Measurements from ENCODE around the gene HCRTR2. TPM values are rescaled to one million over a fixed set of nuclear protein-coding genes. Genes with fewer than 3 reads are reported as not detected.
"Not testable (repeated sequence)": the region's sequence is repeated elsewhere in the genome, so short reads cannot be mapped to it uniquely, and the experiment has no call there.

HCRTR2 gene
- polyA plus RNA-seq, 4 donors, result 0.09 TPM; not detected in 3

- not testable (repeated sequence) for DNase-seq; H3K4me1 ChIP-seq (ENCODE audit: control insufficient read depth in 3 of 3, insufficient read depth in 2 of 3, low read depth in 1 of 3, low read length in 2 of 3); FAIRE-seq; H3K36me3 ChIP-seq (ENCODE audit: control insufficient read depth in 3 of 3, insufficient read depth in 2 of 3, low read depth in 1 of 3, low read length in 3 of 3); H3K27me3 ChIP-seq (ENCODE audit: control insufficient read depth in 3 of 3, insufficient read depth in 3 of 3, low read length in 3 of 3); H3K9me3 ChIP-seq (ENCODE audit: control insufficient read depth in 2 of 2, insufficient read depth in 1 of 2, low read depth in 1 of 2, low read length in 1 of 2); H3K4me3 ChIP-seq (ENCODE audit: low read depth in 1 of 3, low read length in 3 of 3); H3K27ac ChIP-seq (ENCODE audit: low read depth in 1 of 3, low read length in 2 of 3)
- 89 to 92% (median 89%) methylated on average over 9 of the region's 9 CpGs for WGBS, 3 donors
Observed at GRCh38 chr6:55158784-55159183, 15.5 kb upstream of the HCRTR2 start.

DNA sequence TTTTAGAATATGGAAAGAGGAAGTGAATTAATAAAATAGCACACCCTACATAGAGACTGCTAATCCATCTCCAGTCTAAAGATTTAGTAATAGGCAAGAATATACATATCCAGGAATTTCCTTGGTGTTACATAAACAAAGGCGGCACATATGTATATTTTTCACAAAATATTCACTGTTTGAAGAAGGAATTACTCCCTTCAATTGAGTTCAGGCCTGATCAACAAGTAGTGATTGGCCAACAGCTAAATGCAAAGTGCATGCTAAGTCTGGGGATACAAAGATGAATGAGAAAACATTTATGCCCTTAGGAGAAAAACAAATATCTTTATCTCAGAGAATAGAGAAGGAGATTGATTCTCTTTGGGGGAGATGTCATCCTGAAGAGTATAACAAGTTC lies 6.5 kb upstream of the HCRTR2 start:
- Histone ChIP-seq H3K4me3 (ENCODE audit: low read depth in 1 of 3, low read length in 3 of 3) (no peak overlapping the region), H3K27me3 (ENCODE audit: control insufficient read depth in 3 of 3, insufficient read depth in 3 of 3, low read length in 3 of 3) (peaks cover 0 to under 1% (median 0%) of the 10 kb centered on the region in 3 donors), H3K9me3 (ENCODE audit: control insufficient read depth in 2 of 2, insufficient read depth in 1 of 2, low read depth in 1 of 2, low read length in 1 of 2) (no peaks in the 10 kb centered on the region), H3K27ac (ENCODE audit: low read depth in 1 of 3, low read length in 2 of 3) (no peak overlapping the region), H3K4me1 (ENCODE audit: control insufficient read depth in 3 of 3, insufficient read depth in 2 of 3, low read depth in 1 of 3, low read length in 2 of 3) (no peaks in the 10 kb centered on the region), H3K36me3 (ENCODE audit: control insufficient read depth in 3 of 3, insufficient read depth in 2 of 3, low read depth in 1 of 3, low read length in 3 of 3) (no peaks in the 10 kb centered on the region)
- 57 to 88% (median 70%) methylated on average over 1 of the region's 1 CpG for WGBS, 3 donors
- DNase-seq, result no peak
- FAIRE-seq, result no peak

DNA sequence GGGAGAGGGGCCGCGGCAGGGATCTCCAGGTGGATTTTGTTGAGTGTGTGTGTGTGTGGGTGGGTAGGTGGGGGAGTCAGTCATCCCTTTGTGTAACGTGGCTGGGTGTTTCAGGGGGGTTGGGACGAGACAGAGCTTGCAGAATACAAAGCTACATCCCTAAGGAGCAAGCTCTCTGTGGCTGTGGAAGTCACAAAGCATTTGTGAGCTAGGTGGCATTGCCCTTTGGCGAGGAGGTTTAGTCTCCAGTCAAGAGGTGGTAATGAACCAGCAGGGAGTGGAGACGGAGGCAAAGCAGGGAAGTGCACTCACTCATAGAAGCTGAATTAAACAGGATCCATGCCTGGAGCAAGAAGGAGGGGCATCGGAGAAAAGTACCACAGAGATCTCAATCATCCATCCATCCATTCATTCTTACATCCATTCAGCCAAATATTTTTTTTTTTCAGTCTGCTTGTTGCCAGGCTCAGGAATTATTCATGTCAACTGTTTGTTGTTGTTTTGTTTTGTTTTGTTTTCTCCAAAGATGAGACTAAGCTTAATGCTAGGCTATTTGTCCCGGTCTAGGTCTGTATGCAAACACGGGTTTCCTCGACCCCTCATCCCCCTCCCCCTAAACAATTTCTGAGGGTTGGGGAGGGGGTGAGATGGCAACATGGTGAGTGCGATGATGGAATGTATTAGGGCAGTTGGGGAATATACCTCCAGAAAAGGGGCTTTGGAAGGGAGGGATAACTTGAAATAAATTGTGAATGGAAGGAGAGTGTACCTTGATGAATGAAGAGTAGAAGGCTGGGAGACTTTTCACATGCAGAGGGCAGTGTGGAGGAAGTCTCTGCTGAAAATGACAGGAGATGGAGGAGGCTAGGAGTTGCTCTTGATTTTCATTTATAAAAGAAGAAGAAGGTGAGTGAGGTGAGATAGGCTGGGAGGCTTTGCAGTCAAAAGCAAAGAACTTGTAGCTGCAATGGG lies 1.0 kb downstream of the HCRTR2 start:
- no peak overlapping the region for H3K27ac ChIP-seq (ENCODE audit: low read depth in 1 of 3, low read length in 2 of 3)
- no peak overlapping the region for H3K4me3 ChIP-seq (ENCODE audit: low read depth in 1 of 3, low read length in 3 of 3)
- FAIRE-seq, result no peak
- no peaks in the 10 kb centered on the region for H3K36me3 ChIP-seq (ENCODE audit: control insufficient read depth in 3 of 3, insufficient read depth in 2 of 3, low read depth in 1 of 3, low read length in 3 of 3)
- DNase-seq, result no peak
- no peaks in the 10 kb centered on the region for H3K4me1 ChIP-seq (ENCODE audit: control insufficient read depth in 3 of 3, insufficient read depth in 2 of 3, low read depth in 1 of 3, low read length in 2 of 3)
- 15 to 21% (median 19%) methylated on average over 11 of the region's 11 CpGs for WGBS, 3 donors
- H3K27me3 ChIP-seq (ENCODE audit: control insufficient read depth in 3 of 3, insufficient read depth in 3 of 3, low read length in 3 of 3), result peaks cover 0 to 27% (median 2%) of the 10 kb centered on the region in 3 donors
- no peaks in the 10 kb centered on the region for H3K9me3 ChIP-seq (ENCODE audit: control insufficient read depth in 2 of 2, insufficient read depth in 1 of 2, low read depth in 1 of 2, low read length in 1 of 2)

GRCh38 chr6:55176958-55177357 lies 2.6 kb downstream of the HCRTR2 start:
- DNase-seq (peak in 1 of 2 donors; percentile 6), FAIRE-seq (no peak)
- no peaks in the 10 kb centered on the region for H3K36me3 ChIP-seq (ENCODE audit: control insufficient read depth in 3 of 3, insufficient read depth in 2 of 3, low read depth in 1 of 3, low read length in 3 of 3)
- no peak overlapping the region for H3K4me3 ChIP-seq (ENCODE audit: low read depth in 1 of 3, low read length in 3 of 3)
- H3K27ac ChIP-seq (ENCODE audit: low read depth in 1 of 3, low read length in 2 of 3), result no peak overlapping the region
- H3K9me3 ChIP-seq (ENCODE audit: control insufficient read depth in 2 of 2, insufficient read depth in 1 of 2, low read depth in 1 of 2, low read length in 1 of 2), result no peaks in the 10 kb centered on the region
- H3K4me1 ChIP-seq (ENCODE audit: control insufficient read depth in 3 of 3, insufficient read depth in 2 of 3, low read depth in 1 of 3, low read length in 2 of 3), result no peaks in the 10 kb centered on the region
- H3K27me3 ChIP-seq (ENCODE audit: control insufficient read depth in 3 of 3, insufficient read depth in 3 of 3, low read length in 3 of 3), result peaks cover 0 to 27% (median 2%) of the 10 kb centered on the region in 3 donors

GRCh38 chr6:55180258-55180657 lies 5.9 kb downstream of the HCRTR2 start:
- H3K4me1 ChIP-seq (ENCODE audit: control insufficient read depth in 3 of 3, insufficient read depth in 2 of 3, low read depth in 1 of 3, low read length in 2 of 3), result no peaks in the 10 kb centered on the region
- no peak for FAIRE-seq
- H3K27ac ChIP-seq (ENCODE audit: low read depth in 1 of 3, low read length in 2 of 3), result no peak overlapping the region
- WGBS, 3 donors, result 67 to 79% (median 77%) methylated on average over 1 of the region's 1 CpG
- H3K36me3 ChIP-seq (ENCODE audit: control insufficient read depth in 3 of 3, insufficient read depth in 2 of 3, low read depth in 1 of 3, low read length in 3 of 3), result no peaks in the 10 kb centered on the region
- no peak overlapping the region for H3K4me3 ChIP-seq (ENCODE audit: low read depth in 1 of 3, low read length in 3 of 3)
- H3K27me3 ChIP-seq (ENCODE audit: control insufficient read depth in 3 of 3, insufficient read depth in 3 of 3, low read length in 3 of 3), result peaks cover 0 to 7% (median 2%) of the 10 kb centered on the region in 3 donors
- no peak for DNase-seq
- no peaks in the 10 kb centered on the region for H3K9me3 ChIP-seq (ENCODE audit: control insufficient read depth in 2 of 2, insufficient read depth in 1 of 2, low read depth in 1 of 2, low read length in 1 of 2)

- Histone ChIP-seq H3K4me1 (ENCODE audit: control insufficient read depth in 3 of 3, insufficient read depth in 2 of 3, low read depth in 1 of 3, low read length in 2 of 3) (no peaks in the 10 kb centered on the region), H3K27ac (ENCODE audit: low read depth in 1 of 3, low read length in 2 of 3) (no peak overlapping the region), H3K4me3 (ENCODE audit: low read depth in 1 of 3, low read length in 3 of 3) (no peak overlapping the region), H3K27me3 (ENCODE audit: control insufficient read depth in 3 of 3, insufficient read depth in 3 of 3, low read length in 3 of 3) (peaks cover 0 to 2% (median 0%) of the 10 kb centered on the region in 3 donors), H3K9me3 (ENCODE audit: control insufficient read depth in 2 of 2, insufficient read depth in 1 of 2, low read depth in 1 of 2, low read length in 1 of 2) (no peaks in the 10 kb centered on the region), H3K36me3 (ENCODE audit: control insufficient read depth in 3 of 3, insufficient read depth in 2 of 3, low read depth in 1 of 3, low read length in 3 of 3) (no peaks in the 10 kb centered on the region)
- DNase-seq, result no peak
- no peak for FAIRE-seq
- 56 to 71% (median 58%) methylated on average over 7 of the region's 7 CpGs for WGBS, 3 donors
Observed at GRCh38 chr6:55182016-55182650, 7.8 kb downstream of the HCRTR2 start.

DNA sequence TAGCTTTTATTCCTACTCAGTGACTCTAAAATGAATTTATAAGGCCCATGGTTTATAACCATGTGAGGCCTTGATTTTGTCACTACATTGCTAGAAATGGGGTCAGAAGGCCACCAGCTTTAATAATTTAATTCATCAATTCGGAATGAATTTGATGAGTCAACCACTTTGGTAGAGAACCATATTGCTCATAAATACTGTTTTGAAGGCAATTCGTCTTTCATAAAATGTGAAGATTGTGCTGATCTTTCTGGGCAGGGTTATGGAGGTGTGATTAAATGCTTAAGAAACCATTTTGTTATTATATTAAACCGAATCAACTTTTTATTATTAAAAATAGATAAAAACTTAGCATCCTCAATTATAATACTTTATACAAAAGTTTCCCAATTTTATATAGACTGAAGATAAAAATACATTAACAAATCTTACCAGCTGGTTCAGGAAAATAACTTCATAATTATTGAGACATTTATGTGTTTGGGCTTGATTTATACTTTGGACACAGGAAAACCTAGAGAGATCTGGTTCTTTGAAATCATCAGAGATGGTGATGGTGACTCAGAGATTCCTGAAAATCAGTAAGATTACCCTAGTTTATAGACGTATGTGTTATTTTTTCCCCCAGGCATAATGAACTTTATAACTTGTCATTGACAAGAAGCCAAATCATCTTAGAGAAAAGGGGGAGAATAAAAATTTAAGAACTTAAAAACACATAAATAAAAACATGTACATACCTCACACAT lies 10.6 kb downstream of the HCRTR2 start:
- H3K4me3 ChIP-seq (ENCODE audit: low read depth in 1 of 3, low read length in 3 of 3), result no peak overlapping the region
- 65 to 81% (median 69%) methylated on average over 4 of the region's 4 CpGs for WGBS, 3 donors
- no peaks in the 10 kb centered on the region for H3K36me3 ChIP-seq (ENCODE audit: control insufficient read depth in 3 of 3, insufficient read depth in 2 of 3, low read depth in 1 of 3, low read length in 3 of 3)
- DNase-seq, result no peak
- no peak overlapping the region for H3K27ac ChIP-seq (ENCODE audit: low read depth in 1 of 3, low read length in 2 of 3)
- H3K4me1 ChIP-seq (ENCODE audit: control insufficient read depth in 3 of 3, insufficient read depth in 2 of 3, low read depth in 1 of 3, low read length in 2 of 3), result no peaks in the 10 kb centered on the region
- no peak for FAIRE-seq
- H3K9me3 ChIP-seq (ENCODE audit: control insufficient read depth in 2 of 2, insufficient read depth in 1 of 2, low read depth in 1 of 2, low read length in 1 of 2), result no peaks in the 10 kb centered on the region
- H3K27me3 ChIP-seq (ENCODE audit: control insufficient read depth in 3 of 3, insufficient read depth in 3 of 3, low read length in 3 of 3), result no peaks in the 10 kb centered on the region

DNA sequence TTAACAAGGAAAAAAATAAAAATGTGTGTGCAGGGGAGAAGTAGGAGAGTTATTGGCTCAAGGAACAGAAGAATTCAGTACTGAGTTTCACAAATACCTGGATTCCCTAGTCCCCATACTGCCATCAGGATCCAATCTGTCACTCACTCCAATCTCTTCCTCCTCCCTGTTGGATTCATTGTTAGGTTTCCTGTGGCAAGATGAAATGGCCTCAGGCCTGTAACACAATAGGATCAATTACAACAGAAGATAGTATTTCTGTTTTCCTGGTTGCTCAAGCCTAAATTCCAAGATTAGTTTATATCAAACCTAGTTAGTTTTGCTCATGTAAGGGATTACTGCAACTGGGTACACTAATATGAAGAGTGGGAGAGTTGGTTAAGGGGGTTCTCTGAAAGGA lies 24.4 kb downstream of the HCRTR2 start:
- H3K4me3 ChIP-seq (ENCODE audit: low read depth in 1 of 3, low read length in 3 of 3), result no peak overlapping the region
- DNase-seq (no peak), FAIRE-seq (no peak)
- no peaks in the 10 kb centered on the region for H3K4me1 ChIP-seq (ENCODE audit: control insufficient read depth in 3 of 3, insufficient read depth in 2 of 3, low read depth in 1 of 3, low read length in 2 of 3)
- no peak overlapping the region for H3K27ac ChIP-seq (ENCODE audit: low read depth in 1 of 3, low read length in 2 of 3)
- no peaks in the 10 kb centered on the region for H3K9me3 ChIP-seq (ENCODE audit: control insufficient read depth in 2 of 2, insufficient read depth in 1 of 2, low read depth in 1 of 2, low read length in 1 of 2)
- H3K27me3 ChIP-seq (ENCODE audit: control insufficient read depth in 3 of 3, insufficient read depth in 3 of 3, low read length in 3 of 3), result no peaks in the 10 kb centered on the region
- no peaks in the 10 kb centered on the region for H3K36me3 ChIP-seq (ENCODE audit: control insufficient read depth in 3 of 3, insufficient read depth in 2 of 3, low read depth in 1 of 3, low read length in 3 of 3)
